Small intestine (tissue), 7 donors: ENCODE measurements around the gene DDX39B. TPM values are rescaled to one million over a fixed set of nuclear protein-coding genes. Genes with fewer than 3 reads are reported as not detected.

Source experiments
- DNase-seq, 2 donors: peaks; one replicate each; pipeline versions ENCODE4 v3.0.0 to v3.0.0-alpha.2; 2013
- FAIRE-seq: peaks from 2 replicates; lab custom pipeline; 2012; peaks lifted over from hg19 to GRCh38; lab: Jason Lieb, UNC
- H3K27ac ChIP-seq, 3 donors: one replicate each; pipeline ENCODE4 v1.5.1; 2013; ENCODE audit warnings: low read length in 2 of 3, mild to moderate bottlenecking in 2 of 3, control low read depth in 1 of 3, inconsistent platforms in 1 of 3, low read depth in 1 of 3, moderate library complexity in 1 of 3
- H3K27me3 ChIP-seq, 3 donors: one replicate each; pipeline ENCODE4 v1.6.1; 2013; ENCODE audit warnings: low read length in 3 of 3, inconsistent platforms in 1 of 3; ENCODE audit not compliant: control insufficient read depth in 3 of 3, insufficient read depth in 3 of 3
- H3K36me3 ChIP-seq, 3 donors: one replicate each; pipeline ENCODE4 v1.6.1; 2013; ENCODE audit warnings: low read length in 3 of 3, inconsistent platforms in 1 of 3, low read depth in 1 of 3, mild to moderate bottlenecking in 1 of 3, moderate library complexity in 1 of 3; ENCODE audit not compliant: control insufficient read depth in 3 of 3, insufficient read depth in 2 of 3
- H3K4me1 ChIP-seq, 3 donors: one replicate each; pipeline ENCODE4 v1.6.1; 2013; ENCODE audit warnings: low read length in 2 of 3, inconsistent platforms in 1 of 3, low read depth in 1 of 3, mild to moderate bottlenecking in 1 of 3, moderate library complexity in 1 of 3; ENCODE audit not compliant: control insufficient read depth in 3 of 3, insufficient read depth in 2 of 3
- H3K4me3 ChIP-seq, 3 donors: one replicate each; pipeline ENCODE4 v1.5.1; 2013; ENCODE audit warnings: low read length in 3 of 3, control low read depth in 1 of 3, inconsistent platforms in 1 of 3, low read depth in 1 of 3, mild to moderate bottlenecking in 1 of 3, moderate library complexity in 1 of 3
- H3K9me3 ChIP-seq, 2 donors: one replicate each; pipeline ENCODE4 v1.6.1; 2013; ENCODE audit warnings: low read depth in 1 of 2, low read length in 1 of 2; ENCODE audit not compliant: control insufficient read depth in 2 of 2, insufficient read depth in 1 of 2
- WGBS, 3 donors: extraction: QIAGEN DNeasy Blood & Tissue Kit; methylation state at CpG; one replicate each; pipeline ENCODE4 v1.1.7; 2013; 5-methylcytosine and 5-hydroxymethylcytosine counted together
- polyA plus RNA-seq, 4 donors: library from polyadenylated mRNA; stranded (reverse) in 3 of 4; unstranded in 1 of 4; fragments of 200-250 nt in 3 of 4; fragments of 120-200 nt in 1 of 4; gene quantifications; one replicate each; pipeline versions ENCODE4 v1.2.1 to v1.2.3, GENCODE V29; 2013
- donor health status: healthy with polysubstance abuse.
- donor health status: control.
- donor health status: control.
- donor health status: Bipolar disorder and iron deficiency.
- donor health status: healthy.

DDX39B gene
- polyA plus RNA-seq, 4 donors = 307 to 440 (median 358) TPM

- peaks cover 49 to 62% (median 50%) of the 10 kb centered on the region in 3 donors for H3K36me3 ChIP-seq
- FAIRE-seq = no peak
- DNase-seq = no peak
- peaks cover 0 to 7% (median 0%) of the 10 kb centered on the region in 3 donors for H3K4me1 ChIP-seq
- H3K27me3 ChIP-seq = no peaks in the 10 kb centered on the region
- H3K4me3 ChIP-seq = no peak overlapping the region
- no peaks in the 10 kb centered on the region for H3K9me3 ChIP-seq
- 60 to 66% (median 62%) methylated on average over 9 of the region's 9 CpGs for WGBS, 3 donors
- H3K27ac ChIP-seq = no peak overlapping the region
These were observed 9.8 kb downstream of the DDX39B start for GRCh38 chr6:31531771-31532643.

GRCh38 chr6:31531162-31531561 lies 10.6 kb downstream of the DDX39B start:
- Histone ChIP-seq H3K36me3 (peaks cover 42 to 53% (median 43%) of the 10 kb centered on the region in 3 donors), H3K4me3 (no peak overlapping the region), H3K9me3 (no peaks in the 10 kb centered on the region), H3K27ac (no peak overlapping the region), H3K27me3 (no peaks in the 10 kb centered on the region), H3K4me1 (peaks cover 0 to 7% (median 0%) of the 10 kb centered on the region in 3 donors)
- DNase-seq (no peak), FAIRE-seq (no peak)
- WGBS, 3 donors = 88 to 95% (median 92%) methylated on average over 7 of the region's 7 CpGs

GRCh38 chr6:31530659-31531058 lies 11.1 kb downstream of the DDX39B start:
- H3K27ac ChIP-seq = no peak overlapping the region
- 60 to 82% (median 68%) methylated on average over 5 to 6 of the region's 6 CpGs for WGBS, 3 donors

GRCh38 chr6:31529329-31530150 lies 12.3 kb downstream of the DDX39B start:
- Histone ChIP-seq H3K36me3 (peaks cover 28 to 43% (median 32%) of the 10 kb centered on the region in 3 donors), H3K4me1 (peaks cover 0 to 7% (median 2%) of the 10 kb centered on the region in 3 donors), H3K4me3 (no peak overlapping the region), H3K27me3 (no peaks in the 10 kb centered on the region), H3K9me3 (no peaks in the 10 kb centered on the region), H3K27ac (no peak overlapping the region)
- 49 to 55% (median 50%) methylated on average over 12 of the region's 12 CpGs for WGBS, 3 donors
- FAIRE-seq (no peak), DNase-seq (peak in 1 of 2 donors; percentile 30)

More at GRCh38 chr6:31530659-31531058, 11.1 kb downstream of the DDX39B start:
- FAIRE-seq (no peak), DNase-seq (no peak)
- Histone ChIP-seq H3K36me3 (peaks cover 37 to 53% (median 42%) of the 10 kb centered on the region in 3 donors), H3K9me3 (no peaks in the 10 kb centered on the region), H3K4me3 (no peak overlapping the region), H3K27me3 (no peaks in the 10 kb centered on the region), H3K4me1 (peaks cover 0 to 7% (median 2%) of the 10 kb centered on the region in 3 donors)

- 65 to 82% (median 81%) methylated on average over 7 of the region's 7 CpGs for WGBS, 3 donors
- peaks cover 0 to 7% (median 2%) of the 10 kb centered on the region in 3 donors for H3K4me1 ChIP-seq
- H3K9me3 ChIP-seq = no peaks in the 10 kb centered on the region
- no peak within 1 kb of the TSS for H3K4me3 ChIP-seq
- DNase-seq = no peak
- no peaks in the 10 kb centered on the region for H3K27me3 ChIP-seq
- FAIRE-seq = no peak
- peaks cover 23 to 36% (median 27%) of the 10 kb centered on the region in 3 donors for H3K36me3 ChIP-seq
- no peak within 1 kb of the TSS for H3K27ac ChIP-seq
These were observed 12.9 kb downstream of the DDX39B start, which contains the start of gene MCCD1 for GRCh38 chr6:31528821-31529328. MCCD1 (plus strand) TSS chr6:31528962; CDS start chr6:31529015, 53 bp downstream.

GRCh38 chr6:31528307-31528777 lies 13.5 kb downstream of the DDX39B start:
- WGBS, 3 donors = 83 to 92% (median 91%) methylated on average over 4 of the region's 4 CpGs
- Histone ChIP-seq H3K27ac (no peak overlapping the region), H3K36me3 (peaks cover 21 to 35% (median 27%) of the 10 kb centered on the region in 3 donors), H3K4me1 (peaks cover 0 to 7% (median 2%) of the 10 kb centered on the region in 3 donors), H3K4me3 (no peak overlapping the region), H3K9me3 (no peaks in the 10 kb centered on the region), H3K27me3 (no peaks in the 10 kb centered on the region)
- no peak for FAIRE-seq
- DNase-seq = no peak

- FAIRE-seq = no peak
- H3K9me3 ChIP-seq = no peaks in the 10 kb centered on the region
These were observed 15.7 kb downstream of the DDX39B start for GRCh38 chr6:31525932-31526591.

More at GRCh38 chr6:31525932-31526591, 15.7 kb downstream of the DDX39B start:
- H3K27me3 ChIP-seq = no peaks in the 10 kb centered on the region
- peak in 1 of 2 donors; percentile 42 for DNase-seq
- WGBS, 3 donors = 36 to 63% (median 49%) methylated on average over 4 of the region's 4 CpGs
- peaks cover 5 to 21% (median 8%) of the 10 kb centered on the region in 3 donors for H3K36me3 ChIP-seq
- no peak overlapping the region for H3K27ac ChIP-seq
- no peak overlapping the region for H3K4me3 ChIP-seq
- H3K4me1 ChIP-seq = peaks cover 0 to 7% (median 2%) of the 10 kb centered on the region in 3 donors
